SKM-1 (cell line): ENCODE results near the gene PUM1.

Source experiments
- DNase-seq: peaks from one replicate; lab custom pipeline; 2025; ENCODE audit not compliant: unreplicated experiment; lab: John Stamatoyannopoulos, UW

Gene PUM1

DNA sequence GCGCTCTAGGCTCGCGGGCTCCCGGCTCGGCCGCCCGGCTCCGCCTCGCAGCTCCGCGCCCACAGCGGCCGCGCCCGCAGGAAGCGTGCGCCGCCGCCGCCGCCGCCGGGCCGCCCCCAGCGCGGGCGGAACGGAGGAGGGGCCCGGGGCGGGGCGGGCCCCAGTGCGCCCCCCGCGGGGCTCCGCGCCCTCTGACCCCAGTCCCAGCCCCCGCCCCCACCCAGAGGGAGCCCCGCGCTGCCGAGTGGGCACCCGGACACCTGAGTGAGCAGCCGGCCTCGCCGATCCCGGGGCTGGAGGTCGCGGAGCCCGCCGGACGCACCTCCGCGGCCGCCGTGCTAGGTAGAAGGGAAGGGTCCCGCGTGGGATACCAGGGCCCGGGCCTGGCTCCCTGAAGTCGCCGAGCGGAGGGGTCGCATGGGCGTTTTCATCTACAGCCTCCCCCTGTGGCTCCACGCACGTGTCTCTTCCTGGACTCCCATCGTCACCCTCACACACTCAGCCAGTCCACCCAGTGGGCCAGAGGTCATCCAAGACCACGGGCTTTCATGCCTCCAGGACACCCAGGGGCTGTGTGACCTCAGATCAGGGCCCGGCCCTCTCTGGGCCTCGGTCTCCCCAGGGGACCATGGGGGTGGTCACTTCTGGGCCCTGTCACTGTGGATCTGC, 156.7 kb downstream of the PUM1 start, which contains the start of gene SDC3:
TSS of gene SDC3 (minus strand) at position 63 of the 669 bp plus-strand sequence. CDS start 172 bp downstream, outside the sequence.
- no peak for DNase-seq

DNA sequence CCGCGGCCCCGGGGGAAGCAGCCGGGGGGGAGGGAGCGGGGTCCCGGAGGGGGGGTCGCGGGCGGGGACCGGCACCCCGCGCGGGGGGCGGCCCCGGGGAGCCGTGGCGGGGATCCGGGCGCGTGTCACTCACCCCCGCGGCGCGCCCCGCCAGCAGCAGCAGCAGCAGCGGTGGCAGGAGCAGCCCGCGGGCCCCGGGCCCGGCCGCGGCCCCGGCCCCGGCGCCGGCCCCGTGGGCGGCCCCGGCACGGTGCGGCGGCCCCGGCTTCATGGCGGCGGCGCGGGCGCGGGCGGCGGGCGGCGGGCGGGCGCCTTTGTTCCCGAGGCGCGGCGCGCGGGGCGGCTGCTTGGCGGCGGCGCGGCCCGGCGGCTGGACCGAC, 157.2 kb downstream of the PUM1 start:
- DNase-seq = no peak

DNA sequence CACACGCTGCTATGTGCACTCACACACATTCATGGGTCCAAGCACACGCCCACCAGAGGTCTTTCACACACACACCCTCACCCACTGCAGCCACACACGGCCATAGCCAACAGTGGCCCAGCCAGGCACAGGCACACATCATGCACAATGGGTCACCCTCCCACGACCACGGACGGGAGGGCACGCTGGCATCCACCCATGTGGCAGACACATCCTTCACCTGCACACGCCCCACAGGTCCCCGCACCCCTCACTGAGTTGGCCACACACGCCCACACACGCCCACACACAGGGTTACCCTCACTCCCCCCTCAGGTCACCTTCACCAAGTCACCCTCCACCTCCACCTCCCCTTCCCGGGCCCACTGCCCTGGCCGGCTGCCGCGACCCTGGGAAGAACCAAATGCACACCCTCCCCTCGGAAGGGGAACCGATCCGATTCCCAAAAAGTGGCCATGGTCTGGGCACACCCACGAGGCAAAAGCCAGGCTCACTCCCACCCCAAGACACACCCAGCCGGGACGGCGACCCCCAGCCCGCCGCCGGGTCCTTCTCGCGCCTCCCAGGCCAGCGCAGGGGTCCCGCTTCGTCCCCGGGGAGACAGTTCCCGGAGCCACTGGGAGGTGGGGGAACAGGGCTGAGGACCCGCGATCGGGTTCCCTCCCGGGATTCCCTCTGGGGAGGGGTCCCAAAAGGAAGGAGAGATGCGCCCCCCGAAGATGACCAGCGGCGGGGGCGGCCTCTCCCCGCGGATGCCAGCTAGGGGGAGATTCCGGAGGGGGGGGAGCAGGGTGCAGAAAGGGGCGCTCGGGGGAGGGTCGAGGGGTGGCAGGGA, 157.8 kb downstream of the PUM1 start:
- no peak for DNase-seq

DNA sequence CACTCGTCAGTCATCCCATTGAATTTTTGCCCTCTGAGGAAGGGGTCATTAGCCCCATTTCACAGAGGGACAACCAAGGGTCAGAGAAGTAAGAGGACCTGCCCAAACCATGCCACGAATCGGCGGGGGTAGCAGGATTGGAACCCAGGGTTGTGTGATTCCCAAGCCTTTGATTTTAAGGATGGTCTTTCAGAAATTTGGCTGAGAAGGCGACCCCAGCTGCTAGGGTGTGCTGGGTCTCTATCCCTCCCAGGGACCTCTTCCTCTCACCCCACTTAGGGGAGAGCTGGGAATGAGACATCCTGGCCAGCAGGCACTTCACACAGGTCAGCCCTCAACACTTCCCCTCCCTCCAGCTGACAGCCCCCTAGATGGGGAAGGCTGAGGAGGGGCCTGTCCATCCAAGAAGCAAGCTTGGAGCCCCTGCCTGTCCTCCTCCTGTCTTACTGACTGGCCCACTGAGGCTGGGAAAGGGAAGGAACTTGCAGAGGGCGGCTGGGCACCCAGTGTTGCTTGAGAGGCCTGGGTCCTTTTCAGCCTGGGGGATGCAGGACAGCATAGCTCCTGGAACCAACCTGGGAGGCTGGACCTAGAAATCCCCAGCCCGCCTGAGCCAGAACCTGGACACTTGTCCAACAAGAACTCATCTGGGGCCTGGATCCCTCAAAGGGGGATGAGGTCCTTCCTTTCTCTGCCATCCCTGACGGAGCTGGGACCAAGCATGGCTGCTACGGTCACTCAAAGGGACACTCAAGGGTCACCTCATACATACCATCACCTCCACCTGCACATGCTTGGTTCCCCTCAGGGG, 158.7 kb downstream of the PUM1 start:
- no peak for DNase-seq

DNA sequence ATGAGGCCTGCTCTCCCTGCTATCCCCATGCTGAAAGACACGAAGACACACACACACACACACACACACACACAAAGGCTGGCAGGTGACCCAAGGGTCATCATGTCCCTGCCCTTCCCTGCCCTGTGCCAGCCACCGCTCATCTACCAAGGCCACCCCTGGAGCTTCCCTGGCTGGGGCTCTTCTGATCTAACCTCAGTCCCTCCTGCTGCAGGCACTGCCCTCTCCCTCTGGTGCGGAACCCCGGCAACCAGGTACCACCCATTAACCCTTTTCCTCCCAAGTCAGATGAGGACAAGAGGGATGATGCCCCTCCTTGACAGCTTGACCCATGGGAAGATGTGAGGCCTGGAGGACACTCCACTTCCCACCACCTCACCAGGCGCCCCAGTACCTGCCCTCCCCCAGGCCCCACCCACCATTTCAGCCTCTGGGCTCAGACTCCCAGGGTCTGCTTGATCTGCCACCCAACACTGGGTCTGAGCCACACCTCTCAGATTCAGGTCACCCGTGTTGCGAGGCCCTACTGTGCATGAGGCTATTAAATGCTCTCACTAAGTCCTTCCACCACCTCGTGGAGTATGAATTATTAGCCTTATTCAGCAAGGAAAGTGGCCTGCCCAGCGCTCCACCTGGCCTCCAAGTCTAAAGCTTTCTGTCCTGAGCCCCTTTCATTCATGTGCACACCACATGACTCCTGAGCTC, 159.4 kb downstream of the PUM1 start:
- DNase-seq = no peak

DNA sequence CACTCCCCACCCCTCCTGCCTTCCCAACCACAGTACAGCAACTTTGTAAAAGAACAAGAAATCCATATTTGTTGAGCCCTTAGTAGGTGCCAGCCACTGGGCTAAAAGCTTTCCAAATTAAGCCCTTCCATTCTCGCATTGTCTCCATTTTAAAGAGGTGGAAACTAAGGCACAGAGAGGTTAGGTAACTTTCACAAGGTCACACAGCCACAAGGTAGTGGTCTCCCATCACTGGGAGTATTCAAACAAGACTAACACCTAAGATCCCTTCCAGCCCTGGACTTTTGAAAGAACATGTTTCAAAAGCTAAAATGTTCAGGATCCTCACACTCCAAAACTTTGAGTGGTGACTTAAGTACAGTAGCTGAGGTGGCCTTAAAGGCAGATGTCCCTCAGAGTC, 160.1 kb downstream of the PUM1 start:
- no peak for DNase-seq

DNA sequence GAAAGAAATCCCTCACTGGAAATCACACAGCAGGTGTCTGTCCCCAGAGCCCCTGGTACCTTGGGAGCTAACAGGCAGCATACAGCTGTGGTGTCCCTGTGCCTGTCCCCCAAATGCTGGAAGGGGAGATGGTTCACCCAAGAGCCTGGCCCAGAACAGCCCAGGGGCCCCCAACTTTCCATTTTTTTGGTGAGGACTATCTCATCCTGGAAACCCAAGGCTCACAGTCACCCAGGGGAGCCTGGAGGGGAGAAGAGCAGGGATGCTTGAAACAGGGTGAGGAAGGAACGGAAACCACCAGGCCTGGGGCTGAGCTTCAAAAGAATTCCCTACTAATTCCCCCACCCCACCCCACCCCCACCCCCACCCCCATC, 160.6 kb downstream of the PUM1 start:
- no peak for DNase-seq

DNA sequence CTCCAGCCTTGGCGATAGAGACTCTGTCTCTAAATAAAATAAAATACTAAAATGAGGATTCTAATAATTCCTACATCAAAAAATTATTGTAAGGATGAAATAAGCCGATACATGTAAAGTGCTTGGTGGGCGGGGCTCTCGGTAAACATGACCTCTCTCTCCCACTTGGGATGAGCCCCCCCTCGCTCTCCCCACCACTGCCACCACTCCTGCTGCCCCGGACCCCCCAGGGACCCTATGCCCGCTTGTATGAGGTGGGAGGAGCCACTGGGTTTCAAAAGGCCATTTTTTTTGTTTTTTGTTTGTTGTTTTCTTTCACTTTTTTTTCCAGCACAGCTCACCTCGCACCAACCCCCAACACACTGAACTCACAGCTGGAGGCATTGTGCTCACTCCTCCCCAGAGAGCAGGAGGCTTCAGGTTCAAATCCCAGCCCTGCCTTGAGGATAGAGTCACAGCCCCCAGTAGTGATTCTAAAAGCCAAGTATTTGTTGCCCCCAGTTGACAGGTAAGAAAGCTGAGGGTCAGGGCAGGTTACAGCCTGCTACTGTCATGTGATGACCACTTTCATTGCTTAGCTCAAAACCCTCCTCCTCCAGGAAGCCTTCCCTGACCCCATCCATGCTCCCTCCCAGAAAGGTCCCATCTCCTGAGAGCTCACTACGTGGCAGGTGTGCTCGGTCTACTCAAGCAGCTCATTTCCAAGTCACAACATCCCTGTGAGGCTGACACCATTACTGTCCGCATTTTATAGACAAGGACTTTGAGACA, 161.1 kb downstream of the PUM1 start:
- DNase-seq = no peak

DNA sequence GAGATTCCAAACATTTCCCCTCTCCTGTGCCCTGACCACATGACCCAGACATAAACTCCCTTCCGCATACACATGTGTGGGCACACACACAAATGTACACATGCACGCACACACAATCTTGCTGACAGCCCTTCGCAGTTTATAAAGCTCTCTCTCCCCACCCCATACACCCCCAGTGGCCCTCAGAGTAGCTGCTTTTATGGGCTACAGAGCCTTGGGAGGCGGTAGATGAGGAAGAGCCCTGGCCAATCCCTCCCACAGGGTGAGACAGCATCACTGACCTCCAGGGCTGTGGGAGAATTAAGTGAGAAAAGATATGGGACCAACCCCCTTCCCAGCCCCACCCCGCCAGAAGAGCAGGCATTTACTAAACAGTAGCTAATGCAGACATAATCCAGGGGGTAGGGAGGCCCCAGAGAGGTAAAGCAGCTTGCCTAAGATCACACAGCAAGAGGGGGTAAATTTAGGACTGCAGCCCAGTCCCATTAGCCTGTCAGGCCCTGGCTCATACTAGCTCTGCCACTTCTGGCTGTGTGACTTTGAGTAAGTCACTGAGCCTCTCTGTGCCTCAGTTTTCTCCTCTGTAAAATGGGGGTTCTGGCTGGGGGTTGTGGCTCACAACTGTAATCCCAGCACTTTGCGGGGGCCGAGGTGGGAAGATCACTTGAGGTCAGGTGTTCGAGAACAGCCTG, 162.0 kb downstream of the PUM1 start:
- DNase-seq = no peak

DNA sequence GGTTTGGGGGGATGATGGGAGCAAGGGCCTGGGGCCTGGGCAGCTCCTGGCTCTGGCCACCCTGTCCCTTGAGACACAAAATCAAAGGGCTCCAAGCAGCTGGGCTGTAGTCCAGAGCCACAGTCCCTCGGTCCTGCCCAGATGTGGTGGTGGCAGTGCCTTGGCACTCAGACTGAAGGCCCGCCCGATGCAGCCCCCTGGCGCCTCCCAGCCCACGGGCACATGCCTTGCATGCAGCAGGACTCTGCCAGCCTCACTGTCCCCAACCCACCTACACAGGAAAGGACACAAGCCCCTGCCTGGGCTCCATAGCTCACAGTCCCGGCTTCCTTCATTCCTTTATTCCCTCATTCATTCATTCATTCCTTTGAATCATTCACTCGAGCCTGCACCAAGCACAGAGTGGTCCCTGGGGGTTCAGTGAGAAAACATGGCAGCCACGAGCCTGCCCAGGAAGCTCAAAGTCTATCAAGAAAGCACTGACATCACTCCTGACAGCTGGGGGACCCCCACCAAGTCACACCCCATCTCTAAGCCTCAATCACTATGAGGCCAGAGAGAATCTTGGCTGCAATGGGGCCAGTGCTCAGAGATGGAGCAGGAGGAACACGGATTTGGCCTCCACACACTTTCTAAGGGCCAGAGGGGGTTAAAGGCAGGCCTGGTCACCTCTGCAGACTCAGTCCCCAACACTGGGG, 162.8 kb downstream of the PUM1 start:
- no peak for DNase-seq

DNA sequence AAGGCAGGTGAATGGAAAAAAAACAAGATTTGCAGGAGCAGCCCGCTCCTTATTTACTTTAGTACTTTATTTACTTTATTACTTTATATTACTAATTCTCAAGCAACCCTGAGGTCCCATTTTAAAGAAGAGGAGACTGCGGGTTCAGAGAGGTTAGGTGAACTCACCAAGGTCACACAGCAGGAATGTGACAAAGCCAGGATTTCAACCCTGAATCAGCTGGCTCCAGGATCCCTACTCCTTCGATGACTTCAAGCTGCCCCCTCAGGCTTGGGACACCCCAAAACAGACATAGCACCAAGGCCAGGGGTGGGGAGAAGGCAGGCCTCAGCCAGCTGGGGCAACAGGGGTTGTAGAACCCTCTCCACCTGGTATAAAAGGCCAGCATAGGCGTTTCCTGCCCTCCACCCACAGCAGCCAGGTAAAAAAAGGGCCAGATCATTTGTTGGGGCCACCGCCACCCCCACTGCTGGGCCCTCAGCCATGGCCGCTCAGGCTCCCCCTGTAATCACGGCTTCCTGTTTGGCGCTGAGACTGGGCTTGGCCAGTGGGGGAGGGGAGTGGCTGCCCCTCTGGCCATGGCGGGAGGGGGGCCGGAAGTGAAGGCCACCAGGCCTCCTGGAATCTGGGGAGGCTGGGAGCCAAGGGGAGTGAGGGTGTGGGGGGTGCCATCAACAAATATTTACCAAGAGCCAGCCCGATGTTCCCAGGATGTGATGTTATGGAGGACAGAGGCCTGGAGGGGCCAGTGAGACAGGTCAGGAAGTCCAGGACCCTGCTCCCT, 163.5 kb downstream of the PUM1 start:
- DNase-seq = no peak

DNA sequence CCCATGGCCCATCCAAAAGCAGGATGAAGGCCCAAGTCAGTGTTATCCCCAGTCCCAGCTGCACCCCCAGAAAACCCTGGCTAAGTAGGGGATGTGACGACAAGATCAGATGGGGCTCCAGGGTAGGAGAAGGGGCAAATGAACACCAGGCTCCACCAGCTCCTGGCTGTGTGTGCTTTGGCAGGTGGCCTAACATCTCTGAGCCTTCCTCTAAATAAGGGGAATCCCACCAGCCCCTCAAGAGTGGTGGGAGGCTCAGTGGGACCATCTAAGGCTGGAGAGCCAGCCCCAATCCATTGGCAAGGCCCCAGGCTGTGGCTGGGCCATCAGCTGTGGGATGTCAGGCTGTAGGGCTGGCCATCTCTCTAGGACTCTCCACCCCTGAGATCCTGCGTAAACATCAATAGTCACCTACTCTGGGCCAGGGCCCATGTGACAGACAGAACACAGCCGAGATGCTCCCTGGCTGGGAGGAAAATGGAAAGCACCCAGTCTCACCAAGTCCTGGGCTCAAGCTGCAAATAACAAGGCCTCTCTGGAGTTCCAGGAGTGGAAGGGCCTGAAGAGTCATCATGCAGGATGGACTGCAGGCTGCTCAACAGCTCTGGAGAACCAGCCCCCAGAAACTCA, 164.5 kb downstream of the PUM1 start:
- DNase-seq = no peak

DNA sequence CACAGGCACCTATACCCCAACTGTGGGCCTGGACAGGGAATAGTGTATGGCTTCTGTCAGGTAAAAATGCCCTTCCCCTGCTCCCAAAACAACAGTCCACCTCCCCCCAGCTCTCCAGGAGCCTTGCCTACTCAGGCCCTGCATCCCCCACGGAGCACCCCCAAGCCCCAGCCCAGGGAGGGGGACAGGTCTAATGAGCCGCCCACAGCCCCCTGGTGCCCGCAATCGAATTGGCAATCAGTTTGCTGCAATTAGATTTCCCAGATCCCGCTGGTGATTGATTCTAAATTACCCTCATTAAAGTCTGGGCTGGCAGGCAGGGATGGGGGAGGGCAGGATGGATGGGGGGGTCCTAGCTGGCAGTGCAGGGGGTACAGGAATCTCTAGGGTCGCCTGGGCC, 165.0 kb downstream of the PUM1 start:
- no peak for DNase-seq

DNA sequence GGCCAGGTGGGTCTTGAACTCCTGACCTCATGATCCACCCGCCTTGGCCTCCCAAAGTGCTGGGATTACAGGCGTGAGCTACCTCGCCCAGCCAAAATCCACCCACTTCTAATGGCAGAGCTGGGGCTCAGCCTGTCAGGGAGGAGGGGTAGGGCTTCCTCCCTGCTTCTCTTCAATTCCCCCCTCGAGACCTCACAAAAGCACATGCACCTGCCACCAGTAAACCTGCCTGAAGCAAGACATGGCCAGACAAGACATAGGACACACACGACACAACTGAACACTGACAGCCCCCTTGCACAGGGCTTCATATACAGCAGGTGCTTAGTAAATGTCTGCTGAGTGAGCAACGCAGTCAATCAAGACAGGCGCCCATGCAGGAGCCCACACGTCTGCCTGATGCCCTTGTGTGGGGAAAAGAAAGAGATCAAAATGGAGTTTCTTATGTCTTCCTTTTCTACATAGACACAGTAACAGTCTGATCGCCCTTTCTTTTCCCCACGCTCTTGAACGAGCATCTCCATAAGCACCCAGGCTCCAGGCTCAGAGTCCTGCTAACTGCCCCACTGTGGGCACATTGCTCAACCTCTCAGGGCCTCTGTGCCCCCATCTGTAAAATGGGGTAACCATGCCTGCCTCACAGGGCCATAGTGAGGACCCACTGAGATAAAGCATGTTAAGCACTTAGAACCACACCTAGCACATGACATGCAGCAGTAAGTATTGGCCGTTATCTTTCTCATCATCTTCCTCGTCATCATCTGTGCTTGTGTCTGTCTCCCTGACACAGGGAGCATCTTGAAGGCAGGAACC, 165.7 kb downstream of the PUM1 start:
- no peak for DNase-seq

DNA sequence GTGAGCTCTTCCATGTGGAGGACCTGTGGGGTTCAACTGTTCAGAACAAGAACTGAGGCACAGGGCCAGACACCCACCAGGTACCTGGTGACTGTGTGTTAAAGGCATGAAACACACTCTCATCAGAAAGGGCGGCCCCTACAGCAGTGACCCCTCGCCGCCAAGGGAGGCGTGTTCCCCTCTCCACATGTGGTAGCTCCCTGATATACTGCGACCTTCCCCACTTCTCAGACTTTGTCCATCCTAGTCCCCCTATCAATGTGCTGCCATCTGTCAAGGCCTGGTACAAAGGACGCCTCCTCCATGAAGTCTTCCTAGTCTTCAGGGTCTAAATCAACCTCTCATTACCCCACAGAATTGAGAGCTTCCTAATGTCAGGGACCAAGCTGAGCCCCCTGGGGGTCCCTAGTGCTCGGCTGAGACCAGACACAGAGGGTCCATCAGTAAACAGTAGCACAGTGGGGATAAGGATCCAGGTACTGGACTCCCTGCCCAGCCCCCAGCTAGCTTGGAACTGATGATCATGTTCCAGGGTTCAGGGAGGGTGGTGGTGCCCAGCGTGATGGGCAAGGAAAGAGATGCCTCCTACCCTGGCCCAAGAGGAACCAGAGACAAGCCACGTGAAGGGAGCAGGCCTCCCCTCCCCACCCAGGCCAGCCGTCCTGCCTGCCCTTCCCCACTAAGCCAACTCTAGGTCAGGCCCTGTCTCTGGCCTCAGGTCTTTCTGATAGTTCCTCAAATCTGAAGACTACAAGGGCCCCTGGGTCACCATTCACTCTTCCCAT, 167.3 kb downstream of the PUM1 start:
- DNase-seq = no peak

DNA sequence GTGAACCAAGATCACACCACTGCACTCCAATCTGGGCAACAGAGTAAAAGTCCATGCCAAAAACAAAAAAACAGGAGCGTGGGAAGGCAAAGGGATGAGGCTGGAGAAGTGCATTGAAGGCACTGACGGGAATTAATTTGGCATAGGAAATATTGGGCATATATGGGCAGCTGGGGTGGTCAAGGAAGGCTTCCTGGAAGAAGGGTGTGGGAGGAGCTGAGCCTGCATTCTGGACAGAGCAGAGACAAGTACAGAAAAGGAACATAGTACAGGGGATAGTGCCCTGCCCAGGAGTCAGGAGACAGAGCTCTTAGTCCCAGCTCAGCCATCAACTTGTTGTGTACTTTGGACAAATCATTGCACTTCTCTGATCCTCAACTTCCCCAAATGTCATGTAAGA, 168.6 kb downstream of the PUM1 start:
- no peak for DNase-seq
